IMR-90 (cell line): ENCODE data around the gene FAM163B. TPM values are rescaled to one million over a fixed set of nuclear protein-coding genes. Genes with fewer than 3 reads are reported as not detected.
A peak's percentile ranks its signal among the peaks of the same experiment; 100 is the strongest.

ENCODE experiments used
- ATAC-seq: fragments of 200-7000 bp; cut with Tn5 transposase; 2 replicates; pipeline ENCODE4 v1.9.1; 2020; ENCODE audit warnings: low read depth, mild to moderate bottlenecking, moderate library complexity
- BruUV-seq: library from RNA; stranded (reverse); fragments of 400-500 nt; replicated peaks from 2 replicates; lab custom pipeline; 2021; lab: Mats Ljungman, UMichigan
- CTCF ChIA-PET: fragments of 300-600 bp; formaldehyde crosslinking; extraction: SDS; loops from one replicate; lab custom pipeline; 2021; ENCODE audit warnings: antibody characterized with exemption; lab: Yijun Ruan, JAX
- POLR2A ChIA-PET: fragments of 300-600 bp; sonication (Branson Sonifier 250); formaldehyde crosslinking; loops from one replicate; lab custom pipeline; 2022; ENCODE audit warnings: antibody characterized with exemption; ENCODE audit not compliant: unreplicated experiment; lab: Charles Lee
- DNase-seq: peaks from one replicate; pipeline ENCODE4 v3.0.0; 2013
- H2AFZ ChIP-seq: replicated peaks from 2 replicates; pipeline ENCODE3; 2013; ENCODE audit warnings: low read length, mild to moderate bottlenecking; ENCODE audit not compliant: poor library complexity
- H2AK5ac ChIP-seq: 2 replicates; pipeline ENCODE4 v1.6.1; 2013; ENCODE audit warnings: low read depth, low read length, inconsistent platforms
- H2AK9ac ChIP-seq: replicated peaks from 2 replicates; pipeline ENCODE3; 2013; ENCODE audit warnings: mild to moderate bottlenecking, low read depth, low read length, moderate library complexity; ENCODE audit not compliant: poor library complexity
- H2BK120ac ChIP-seq: 2 replicates; pipeline ENCODE4 v1.6.1; 2013; ENCODE audit warnings: low read depth, low read length, inconsistent platforms
- H2BK15ac ChIP-seq: 3 replicates; pipeline ENCODE4 v1.6.1; 2013; ENCODE audit warnings: low read depth, low read length, inconsistent platforms
- H2BK20ac ChIP-seq: 2 replicates; pipeline ENCODE4 v1.6.1; 2013; ENCODE audit warnings: low read depth, mild to moderate bottlenecking, inconsistent platforms, low read length, moderate library complexity
- H2BK5ac ChIP-seq: 2 replicates; pipeline ENCODE4 v1.6.1; 2013; ENCODE audit warnings: mild to moderate bottlenecking, low read depth, low read length, inconsistent platforms; ENCODE audit not compliant: poor library complexity, severe bottlenecking
- H3K14ac ChIP-seq: replicated peaks from 2 replicates; pipeline ENCODE4 v1.6.1; 2013; ENCODE audit warnings: low read depth, low read length, inconsistent platforms
- H3K18ac ChIP-seq: 2 replicates; pipeline ENCODE4 v1.6.1; 2013; ENCODE audit warnings: low read depth, low read length, control low read depth
- H3K23ac ChIP-seq: 2 replicates; pipeline ENCODE4 v1.6.1; 2013; ENCODE audit warnings: low read depth, low read length, inconsistent platforms
- H3K27ac ChIP-seq: 2 replicates; pipeline ENCODE4 v1.5.1; 2013; ENCODE audit warnings: mild to moderate bottlenecking, control low read depth, low read length; ENCODE audit not compliant: insufficient read depth
- H3K27me3 ChIP-seq: 2 replicates; pipeline ENCODE4 v1.6.1; 2013; ENCODE audit warnings: low read length; ENCODE audit not compliant: control insufficient read depth, insufficient read depth
- H3K36me3 ChIP-seq: 2 replicates; pipeline ENCODE4 v1.6.1; 2013; ENCODE audit warnings: low read length, mixed read lengths; ENCODE audit not compliant: control insufficient read depth, insufficient read depth
- H3K4ac ChIP-seq: 2 replicates; pipeline ENCODE4 v1.6.1; 2013; ENCODE audit warnings: low read depth, low read length, inconsistent platforms
- H3K4me1 ChIP-seq: 2 replicates; pipeline ENCODE4 v1.6.1; 2013; ENCODE audit warnings: low read length, mixed read lengths; ENCODE audit not compliant: control insufficient read depth, insufficient read depth
- H3K4me2 ChIP-seq: 2 replicates; pipeline ENCODE4 v1.6.1; 2013; ENCODE audit warnings: low read depth, mild to moderate bottlenecking, control low read depth, low read length, moderate library complexity
- H3K4me3 ChIP-seq: 2 replicates; pipeline ENCODE4 v1.5.1; 2013; ENCODE audit warnings: low read depth, mild to moderate bottlenecking, control low read depth, low read length, moderate library complexity; ENCODE audit not compliant: insufficient read depth
- H3K56ac ChIP-seq: 2 replicates; pipeline ENCODE4 v1.6.1; 2013; ENCODE audit warnings: low read length, inconsistent platforms; ENCODE audit not compliant: insufficient read depth; ENCODE audit errors: extremely low read depth
- H3K79me1 ChIP-seq, 2 experiments: 2 replicates each; pipeline ENCODE4 v1.6.1; 2013; ENCODE audit warnings: low read length in 2 of 2, inconsistent platforms in 1 of 2, low read depth in 1 of 2
- H3K9ac ChIP-seq: 2 replicates; pipeline ENCODE4 v1.6.1; 2013; ENCODE audit warnings: low read depth, low read length, control low read depth
- H3K9me1 ChIP-seq: 2 replicates; pipeline ENCODE4 v1.6.1; 2013; ENCODE audit warnings: low read length, inconsistent platforms; ENCODE audit not compliant: insufficient read depth
- H3K9me3 ChIP-seq: 2 replicates; pipeline ENCODE4 v1.6.1; 2013; ENCODE audit warnings: low read length; ENCODE audit not compliant: control insufficient read depth, insufficient read depth
- H4K20me1 ChIP-seq: 2 replicates; pipeline ENCODE4 v1.6.1; 2013; ENCODE audit warnings: low read length, inconsistent platforms; ENCODE audit not compliant: insufficient read depth
- H4K5ac ChIP-seq: 2 replicates; pipeline ENCODE4 v1.6.1; 2013; ENCODE audit warnings: mild to moderate bottlenecking, low read depth, low read length, control low read depth
- H4K8ac ChIP-seq, 2 experiments: 2 replicates each; pipeline ENCODE4 v1.6.1; 2013; ENCODE audit warnings: low read depth in 2 of 2, low read length in 2 of 2, control low read depth in 1 of 2, inconsistent platforms in 1 of 2
- H4K91ac ChIP-seq: 2 replicates; pipeline ENCODE4 v1.6.1; 2013; ENCODE audit warnings: low read depth, low read length, inconsistent platforms; ENCODE audit not compliant: insufficient read depth
- BHLHE40 ChIP-seq: fragments of 150-350 bp; IDR thresholded peaks from 2 replicates; pipeline ENCODE4 v1.6.1; 2016; ENCODE audit warnings: mild to moderate bottlenecking, low read depth, low read length
- RAD21 ChIP-seq: IDR thresholded peaks from 2 replicates; pipeline ENCODE4 v1.6.1; 2012; ENCODE audit warnings: low read length, improper control_type of control experiment
- WGBS, 2 experiments: methylation state at CpG; one replicate each; pipeline versions ENCODE4 v1.1.5 to v1.1.7; 2013; ENCODE audit warnings: missing lambda C conversion rate in 2 of 2; ENCODE audit not compliant: insufficient read length in 1 of 2; ENCODE audit errors: extremely low coverage in 2 of 2; 5-methylcytosine and 5-hydroxymethylcytosine counted together
- dilution Hi-C: fragments of 300-500 bp; cut with HindIII; formaldehyde crosslinking; loops from one replicate; pipeline ENCODE4 v1.14.3; 2018; ENCODE audit warnings: low sequenced_read_pairs; ENCODE audit not compliant: unreplicated experiment
- in situ Hi-C: fragments of 300-500 bp; cut with MboI; formaldehyde crosslinking; loops from 3 replicates; pipeline ENCODE4 v1.14.3; 2019; ENCODE audit warnings: low sequenced_read_pairs, inconsistent platforms, mixed read lengths
- intact Hi-C: fragments of 100-400 bp; cut with micrococcal nuclease; formaldehyde crosslinking; loops from 2 replicates; pipeline ENCODE4 v1.10.0; 2022
- polyA plus RNA-seq, 3 experiments: library from polyadenylated mRNA; depleted of rRNA; stranded (reverse); fragments of >200 nt; gene quantifications; 2 replicates each; pipeline ENCODE4 v1.2.3, GENCODE V29; 2012; ENCODE audit warnings: low replicate concordance in 1 of 3
- total RNA-seq: library from RNA; depleted of rRNA; stranded (reverse); fragments of >200 nt; gene quantifications from 2 replicates; pipeline ENCODE4 v1.2.3, GENCODE V29; 2012

Gene FAM163B
- total and polyA plus RNA-seq, 2 of the 4 experiments (the other 2 are of a cell fraction) = not detected

GRCh38 chr9:133600739-133601138, 8.4 kb downstream of the FAM163B start:
- Histone ChIP-seq H2BK15ac (no peak overlapping the region), H3K9me1 (no peaks in the 10 kb centered on the region), H3K14ac (no peak overlapping the region), H4K91ac (no peak overlapping the region), H3K27ac (no peak overlapping the region), H3K23ac (no peak overlapping the region), H2BK20ac (no peak overlapping the region), H2BK5ac (no peak overlapping the region), H3K4me1 (no peaks in the 10 kb centered on the region), H4K8ac (no peak overlapping the region), H3K4ac (no peak overlapping the region), H2AK5ac (no peak overlapping the region), H3K9ac (no peak overlapping the region), H4K5ac (no peak overlapping the region), H2AK9ac (peak overlapping the region; percentile 55), H2AFZ (no peak overlapping the region), H3K4me3 (no peak overlapping the region), H3K4me2 (no peak overlapping the region), H3K79me1 (no peaks in the 10 kb centered on the region), H3K36me3 (no peaks in the 10 kb centered on the region), H4K20me1 (no peaks in the 10 kb centered on the region), H3K27me3 (peaks cover 40% of the 10 kb centered on the region), H2BK120ac (no peak overlapping the region), H3K9me3 (peaks cover 20% of the 10 kb centered on the region), H3K18ac (no peak overlapping the region), H3K56ac (no peak overlapping the region)
- dilution Hi-C loops = no loop called here
- no CpG with 5 or more reads among the region's 7 CpGs for WGBS, 2 experiments
- ChIA-PET POLR2A (no interaction called here), CTCF (no interaction called here)
- DNase-seq = no peak
- TF ChIP-seq RAD21 (no peak), BHLHE40 (no peak)
- ATAC-seq = no peak
- intact Hi-C loops = loop anchor here (10.0 kb wide), 1 partner anchor 124 kb away; no protein-coding TSS in a partner anchor
- BruUV-seq = no TSS peak
- in situ Hi-C loops = no loop called here
